MM.1S (cell line): Measurements from ENCODE around the gene LMBR1.

ENCODE experiments used
- EZH2phosphoT487 ChIP-seq: fragments of 300-600 bp; sonication (generic); IDR thresholded peaks from 2 replicates; pipeline ENCODE4 v1.6.1; 2018; ENCODE audit warnings: antibody characterized with exemption, low read length
- TF ChIP-seq, protein P1 (sequence below): fragments of 300-600 bp; sonication (generic); IDR thresholded peaks from 2 replicates; pipeline ENCODE4 v1.5.1; 2016; ENCODE audit warnings: antibody characterized with exemption, low read length, mixed read lengths

GRCh38 chr7:156753630-156754029, 139.4 kb downstream of the LMBR1 start:
- TF ChIP-seq, protein P1, sequence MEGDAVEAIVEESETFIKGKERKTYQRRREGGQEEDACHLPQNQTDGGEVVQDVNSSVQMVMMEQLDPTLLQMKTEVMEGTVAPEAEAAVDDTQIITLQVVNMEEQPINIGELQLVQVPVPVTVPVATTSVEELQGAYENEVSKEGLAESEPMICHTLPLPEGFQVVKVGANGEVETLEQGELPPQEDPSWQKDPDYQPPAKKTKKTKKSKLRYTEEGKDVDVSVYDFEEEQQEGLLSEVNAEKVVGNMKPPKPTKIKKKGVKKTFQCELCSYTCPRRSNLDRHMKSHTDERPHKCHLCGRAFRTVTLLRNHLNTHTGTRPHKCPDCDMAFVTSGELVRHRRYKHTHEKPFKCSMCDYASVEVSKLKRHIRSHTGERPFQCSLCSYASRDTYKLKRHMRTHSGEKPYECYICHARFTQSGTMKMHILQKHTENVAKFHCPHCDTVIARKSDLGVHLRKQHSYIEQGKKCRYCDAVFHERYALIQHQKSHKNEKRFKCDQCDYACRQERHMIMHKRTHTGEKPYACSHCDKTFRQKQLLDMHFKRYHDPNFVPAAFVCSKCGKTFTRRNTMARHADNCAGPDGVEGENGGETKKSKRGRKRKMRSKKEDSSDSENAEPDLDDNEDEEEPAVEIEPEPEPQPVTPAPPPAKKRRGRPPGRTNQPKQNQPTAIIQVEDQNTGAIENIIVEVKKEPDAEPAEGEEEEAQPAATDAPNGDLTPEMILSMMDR, result no peak
- no peak for TF ChIP-seq EZH2phosphoT487
